Stimulated activated effector memory CD8-positive, alpha-beta T cell treated with anti-CD3 and anti-CD28 coated beads, Interleukin-12 subunit alpha, Interleukin-12 subunit beta, amount 100 ng/mL, for 72 hours (primary cell): Measurements from ENCODE around the gene KCNH2.

ENCODE experiments used
- ATAC-seq: fragments of 150-1000 bp; cut with Tn5 transposase; 2 replicates; pipeline ENCODE4 v1.10.0; 2021
- DNase-seq, 2 donors: peaks; one replicate each; pipeline ENCODE4 v3.0.0; 2021 to 2022; ENCODE audit warnings: low spot score in 2 of 2
- H3K27ac Mint-ChIP-seq: one replicate; pipeline ENCODE4 v1.8.0; 2022; ENCODE audit warnings: mild to moderate bottlenecking, mixed read lengths
- H3K36me3 Mint-ChIP-seq: one replicate; pipeline ENCODE4 v1.8.0; 2022; ENCODE audit warnings: mild to moderate bottlenecking, mixed read lengths
- H3K4me1 Mint-ChIP-seq: one replicate; pipeline ENCODE4 v1.8.0; 2022; ENCODE audit warnings: mixed read lengths
- H3K4me3 Mint-ChIP-seq: one replicate; pipeline ENCODE4 v1.8.0; 2022; ENCODE audit warnings: mild to moderate bottlenecking, mixed read lengths
- H3K9me3 Mint-ChIP-seq: one replicate; pipeline ENCODE4 v1.8.0; 2022; ENCODE audit warnings: mixed read lengths

Gene KCNH2

GRCh38 chr7:150955519-150956394 is 22.4 kb downstream of the KCNH2 start:
- no peak for ATAC-seq
- Mint-ChIP-seq H3K4me3 (no peak overlapping the region), H3K27ac (no peak overlapping the region), H3K36me3 (no peaks in the 10 kb centered on the region), H3K4me1 (peaks cover 5% of the 10 kb centered on the region), H3K9me3 (no peaks in the 10 kb centered on the region)
- DNase-seq: no peak

- DNase-seq (no peak), ATAC-seq (no peak)
- H3K36me3 Mint-ChIP-seq: no peaks in the 10 kb centered on the region
- H3K27ac Mint-ChIP-seq: no peak overlapping the region
- no peaks in the 10 kb centered on the region for H3K9me3 Mint-ChIP-seq
- peaks cover 5% of the 10 kb centered on the region for H3K4me1 Mint-ChIP-seq
- H3K4me3 Mint-ChIP-seq: no peak overlapping the region
These were observed 23.1 kb downstream of the KCNH2 start for GRCh38 chr7:150954986-150955518.

DNA sequence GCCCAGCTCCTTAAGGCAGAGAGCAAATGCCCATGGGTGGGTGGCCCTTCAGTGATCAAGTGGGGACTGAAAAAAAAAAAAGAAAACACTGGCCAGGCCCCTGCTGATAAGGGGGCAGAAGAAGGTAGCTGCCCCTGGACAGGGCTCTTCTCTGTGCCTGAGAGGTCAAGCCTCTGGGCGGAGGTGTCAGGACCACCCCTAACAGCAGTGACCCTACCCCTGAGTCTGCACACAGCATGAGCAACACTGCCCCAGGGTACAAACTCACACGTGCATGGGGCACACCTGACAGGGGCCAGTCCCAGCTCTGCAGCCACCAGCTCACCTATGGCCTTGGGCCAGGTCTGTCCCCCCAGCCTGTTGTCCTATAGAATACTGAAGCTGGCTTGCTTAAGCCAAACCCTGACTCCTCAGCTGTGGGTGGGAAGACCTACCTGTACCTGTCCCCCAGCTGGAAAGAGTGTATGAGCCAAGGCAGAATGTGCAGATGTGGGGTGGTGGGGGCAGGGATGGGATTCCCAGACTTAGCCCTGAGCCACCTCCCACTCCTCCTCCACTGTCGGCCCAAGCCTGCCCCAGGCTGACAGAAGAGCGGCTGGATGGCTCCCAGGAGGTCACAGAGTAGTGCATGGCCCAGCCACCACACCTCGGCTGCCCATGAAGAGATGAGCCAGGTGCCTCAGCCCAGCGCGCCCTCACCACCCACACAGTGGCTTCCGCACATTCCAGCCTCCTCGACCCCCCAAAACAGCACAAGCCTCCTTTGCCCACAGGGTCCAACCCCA is 23.7 kb downstream of the KCNH2 start:
- Mint-ChIP-seq H3K4me1 (no peaks in the 10 kb centered on the region), H3K27ac (no peak overlapping the region), H3K36me3 (no peaks in the 10 kb centered on the region), H3K4me3 (no peak overlapping the region), H3K9me3 (no peaks in the 10 kb centered on the region)
- DNase-seq (no peak), ATAC-seq (no peak)

- no peaks in the 10 kb centered on the region for H3K36me3 Mint-ChIP-seq
- DNase-seq (no peak), ATAC-seq (no peak)
- no peaks in the 10 kb centered on the region for H3K4me1 Mint-ChIP-seq
- H3K9me3 Mint-ChIP-seq: no peaks in the 10 kb centered on the region
- no peak overlapping the region for H3K27ac Mint-ChIP-seq
- no peak overlapping the region for H3K4me3 Mint-ChIP-seq
These were observed 24.8 kb downstream of the KCNH2 start for GRCh38 chr7:150953061-150953997.

DNA sequence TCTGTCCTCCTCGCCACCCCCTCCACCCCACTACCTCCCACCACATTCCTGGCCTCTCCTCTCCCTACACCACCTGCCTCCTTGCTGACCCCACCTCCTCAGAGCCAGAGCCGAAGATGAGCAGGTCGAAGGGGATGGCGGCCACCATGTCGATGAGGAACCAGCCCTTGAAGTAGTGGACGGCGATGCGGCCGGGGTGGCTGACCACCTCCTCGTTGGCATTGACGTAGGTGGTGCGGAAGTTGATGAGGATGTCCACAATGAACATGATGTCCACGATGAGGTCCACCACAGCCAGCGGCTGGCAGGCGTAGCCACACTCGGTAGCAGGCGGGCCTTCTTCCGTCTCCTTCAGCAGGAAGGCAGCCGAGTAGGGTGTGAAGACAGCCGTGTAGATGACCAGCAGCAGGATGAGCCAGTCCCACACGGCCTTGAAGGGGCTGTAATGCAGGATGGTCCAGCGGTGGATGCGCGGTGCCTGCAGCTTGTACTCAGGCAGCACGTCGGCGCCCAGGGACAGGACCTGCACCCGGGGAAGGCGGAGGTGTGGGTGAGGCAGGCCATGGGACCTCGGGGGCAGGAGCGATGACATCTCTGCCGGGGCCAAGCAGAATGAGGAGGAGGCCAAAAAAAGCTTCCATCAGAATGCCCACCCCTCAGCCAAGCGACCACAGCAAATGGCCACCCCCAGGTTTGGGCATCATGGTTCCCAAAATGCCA is 25.6 kb downstream of the KCNH2 start:
- no peaks in the 10 kb centered on the region for H3K4me1 Mint-ChIP-seq
- no peaks in the 10 kb centered on the region for H3K36me3 Mint-ChIP-seq
- no peak overlapping the region for H3K27ac Mint-ChIP-seq
- H3K9me3 Mint-ChIP-seq: no peaks in the 10 kb centered on the region
- no peak for DNase-seq
- no peak for ATAC-seq
- no peak overlapping the region for H3K4me3 Mint-ChIP-seq

- Mint-ChIP-seq H3K4me3 (no peak overlapping the region), H3K9me3 (no peaks in the 10 kb centered on the region), H3K36me3 (no peaks in the 10 kb centered on the region), H3K4me1 (no peaks in the 10 kb centered on the region), H3K27ac (no peak overlapping the region)
- ATAC-seq: no peak
- DNase-seq: no peak
These were observed 26.6 kb downstream of the KCNH2 start for GRCh38 chr7:150951521-150951920.

DNA sequence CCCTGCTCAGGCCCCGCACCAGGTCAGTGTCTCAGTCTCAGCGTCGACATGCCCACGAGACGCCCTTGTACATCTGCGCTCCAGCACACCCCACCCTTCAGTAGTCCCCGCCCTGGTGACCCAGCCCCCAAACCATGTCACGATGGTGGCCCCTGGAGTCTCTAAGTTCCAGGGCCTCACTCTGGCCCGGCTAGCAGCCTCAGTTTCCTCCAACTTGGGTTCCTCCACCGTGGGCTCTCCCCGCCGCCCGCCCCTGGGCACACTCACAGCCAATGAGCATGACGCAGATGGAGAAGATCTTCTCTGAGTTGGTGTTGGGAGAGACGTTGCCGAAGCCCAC is 27.0 kb downstream of the KCNH2 start:
- DNase-seq (no peak), ATAC-seq (no peak)
- no peaks in the 10 kb centered on the region for H3K4me1 Mint-ChIP-seq
- H3K4me3 Mint-ChIP-seq: no peak overlapping the region
- no peak overlapping the region for H3K27ac Mint-ChIP-seq
- H3K9me3 Mint-ChIP-seq: no peaks in the 10 kb centered on the region
- no peaks in the 10 kb centered on the region for H3K36me3 Mint-ChIP-seq

GRCh38 chr7:150950496-150951180 is 27.5 kb downstream of the KCNH2 start:
- Mint-ChIP-seq H3K27ac (no peak overlapping the region), H3K4me1 (no peaks in the 10 kb centered on the region), H3K9me3 (no peaks in the 10 kb centered on the region), H3K4me3 (no peak overlapping the region), H3K36me3 (no peaks in the 10 kb centered on the region)
- ATAC-seq (no peak), DNase-seq (no peak)

- H3K4me1 Mint-ChIP-seq: no peaks in the 10 kb centered on the region
- H3K4me3 Mint-ChIP-seq: no peak overlapping the region
- ATAC-seq: no peak
- no peak for DNase-seq
- no peaks in the 10 kb centered on the region for H3K36me3 Mint-ChIP-seq
- no peaks in the 10 kb centered on the region for H3K9me3 Mint-ChIP-seq
- no peak overlapping the region for H3K27ac Mint-ChIP-seq
These were observed 28.1 kb downstream of the KCNH2 start for GRCh38 chr7:150949971-150950491.

DNA sequence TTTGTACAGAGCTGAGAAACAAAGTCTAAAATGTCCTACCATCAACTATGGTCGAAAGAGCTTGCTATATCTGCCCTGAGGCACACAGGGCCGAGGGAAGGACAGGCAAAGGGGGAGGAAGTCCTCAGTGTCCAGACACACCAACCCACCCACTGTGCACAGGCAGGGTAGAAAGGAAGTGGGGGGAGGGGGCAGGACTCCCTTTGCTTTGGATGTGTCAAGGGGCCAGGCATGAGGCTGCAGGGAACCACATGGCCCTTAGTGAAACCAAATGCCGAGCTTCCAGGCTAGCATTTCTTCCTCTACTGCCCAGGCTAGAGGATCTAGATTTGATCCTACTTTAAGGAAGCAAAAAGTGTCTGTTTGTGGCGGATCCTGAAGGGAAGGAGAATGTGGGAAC is 28.6 kb downstream of the KCNH2 start:
- no peak overlapping the region for H3K27ac Mint-ChIP-seq
- no peak for DNase-seq
- no peaks in the 10 kb centered on the region for H3K4me1 Mint-ChIP-seq
- ATAC-seq: no peak
- no peaks in the 10 kb centered on the region for H3K9me3 Mint-ChIP-seq
- no peak overlapping the region for H3K4me3 Mint-ChIP-seq
- no peaks in the 10 kb centered on the region for H3K36me3 Mint-ChIP-seq

DNA sequence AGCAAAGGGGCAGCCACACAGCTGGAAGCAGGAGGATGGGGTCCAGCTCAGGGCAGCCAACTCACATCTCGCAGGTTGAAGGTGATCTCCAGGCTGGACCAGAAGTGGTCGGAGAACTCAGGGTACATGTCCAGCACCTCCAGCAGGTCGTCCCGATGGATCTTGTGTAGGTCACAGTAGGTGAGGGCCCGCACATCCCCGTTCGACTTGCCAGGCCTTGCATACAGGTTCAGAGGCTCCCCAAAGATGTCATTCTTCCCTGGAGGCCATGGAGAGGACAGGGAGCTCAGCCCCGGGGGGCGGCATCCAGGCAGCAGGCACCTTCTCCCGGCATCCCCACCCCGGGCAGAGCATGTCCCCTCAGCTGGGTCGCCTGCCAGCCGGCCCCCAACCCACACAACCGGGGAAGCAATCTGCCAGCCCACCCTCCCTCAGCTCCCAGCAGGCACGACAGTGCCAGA is 29.3 kb downstream of the KCNH2 start:
- no peak for DNase-seq
- Mint-ChIP-seq H3K4me1 (no peaks in the 10 kb centered on the region), H3K36me3 (no peaks in the 10 kb centered on the region), H3K9me3 (no peaks in the 10 kb centered on the region), H3K27ac (no peak overlapping the region), H3K4me3 (no peak overlapping the region)
- ATAC-seq: no peak

DNA sequence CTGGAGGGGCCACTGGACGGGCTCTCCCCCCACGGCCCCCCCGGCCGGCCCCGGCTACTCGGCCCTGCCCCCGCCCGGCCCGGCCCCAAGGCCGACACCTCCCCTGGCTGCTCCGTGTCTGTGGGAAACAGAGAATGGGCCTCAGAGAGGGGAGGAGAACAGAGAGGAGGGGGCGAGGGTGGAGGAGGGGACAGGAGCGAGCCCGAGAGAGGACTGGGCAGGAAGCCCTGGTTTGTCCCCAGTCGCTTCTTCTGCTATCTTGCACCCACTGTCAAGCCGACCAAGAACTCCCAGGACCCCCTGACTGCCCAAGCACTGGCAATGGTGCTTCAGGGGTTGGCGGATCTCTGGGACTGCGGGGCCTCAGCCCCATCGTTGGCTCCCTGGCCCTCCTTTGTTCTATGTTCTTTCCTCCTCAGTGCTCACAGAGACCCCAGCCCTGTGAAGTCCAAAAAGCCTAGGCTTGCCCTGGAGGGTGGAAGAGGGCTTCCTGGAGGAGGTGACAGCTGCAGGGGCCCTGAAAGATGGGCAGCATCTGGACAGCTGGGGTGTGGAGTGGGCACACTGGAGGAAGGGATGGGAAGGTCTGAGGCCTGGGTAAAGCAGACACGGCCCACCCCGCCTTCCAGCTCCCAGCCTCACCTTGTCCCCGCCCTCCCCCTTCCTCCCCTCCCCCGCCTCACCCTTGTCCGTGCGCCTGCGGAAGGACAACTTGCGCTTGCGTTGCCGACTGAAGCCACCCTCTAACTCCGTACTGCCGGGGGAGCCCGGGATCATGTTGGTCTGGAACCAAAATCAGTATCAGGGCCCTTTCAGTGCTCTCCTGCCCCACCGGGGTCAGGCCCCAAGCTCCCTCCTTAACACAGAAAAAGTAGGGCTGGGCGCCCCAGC is 30.1 kb downstream of the KCNH2 start:
- Mint-ChIP-seq H3K4me1 (no peaks in the 10 kb centered on the region), H3K4me3 (no peak overlapping the region), H3K36me3 (no peaks in the 10 kb centered on the region), H3K27ac (no peak overlapping the region), H3K9me3 (no peaks in the 10 kb centered on the region)
- DNase-seq: no peak
- no peak for ATAC-seq

GRCh38 chr7:150947241-150947745 is 30.8 kb downstream of the KCNH2 start:
- Mint-ChIP-seq H3K4me1 (peaks cover 6% of the 10 kb centered on the region), H3K4me3 (no peak overlapping the region), H3K27ac (no peak overlapping the region), H3K9me3 (no peaks in the 10 kb centered on the region), H3K36me3 (no peaks in the 10 kb centered on the region)
- DNase-seq: no peak
- ATAC-seq: no peak
